GM23338 (cell line): ENCODE results near the gene KCNQ5. TPM values are rescaled to one million over a fixed set of nuclear protein-coding genes. Genes with fewer than 3 reads are reported as not detected.

Experiments
- ATAC-seq: fragments of 200-7000 bp; cut with Tn5 transposase; 3 replicates; pipeline ENCODE4 v1.9.1; 2020
- DNase-seq: peaks from one replicate; pipeline ENCODE4 v3.0.0-alpha.2; 2015; ENCODE audit warnings: low spot score
- H2AFZ ChIP-seq: fragments of 200-600 bp; sonication (generic); 2 replicates; pipeline ENCODE4 v1.8.0; 2016; ENCODE audit warnings: antibody characterized with exemption, mild to moderate bottlenecking, moderate library complexity
- H3F3A ChIP-seq: fragments of 200-600 bp; sonication (generic); replicated peaks from 2 replicates; pipeline ENCODE4 v1.8.0; 2017; ENCODE audit warnings: antibody characterized with exemption, mixed run types, low read depth
- H3K27ac ChIP-seq: fragments of 200-600 bp; sonication (generic); 2 replicates; pipeline ENCODE4 v1.6.1; 2016; ENCODE audit warnings: low read depth
- H3K27me3 ChIP-seq: fragments of 200-600 bp; sonication (generic); 2 replicates; pipeline ENCODE4 v1.8.0; 2016; ENCODE audit warnings: mild to moderate bottlenecking, mixed run types, moderate library complexity; ENCODE audit not compliant: insufficient read depth
- H3K36me3 ChIP-seq: fragments of 200-600 bp; sonication (generic); 2 replicates; pipeline ENCODE4 v1.8.0; 2016; ENCODE audit warnings: mild to moderate bottlenecking; ENCODE audit not compliant: insufficient read depth
- H3K4me1 ChIP-seq: fragments of 200-600 bp; sonication (generic); 2 replicates; pipeline ENCODE4 v1.8.0; 2016; ENCODE audit warnings: mild to moderate bottlenecking, moderate library complexity; ENCODE audit not compliant: insufficient read depth
- H3K4me2 ChIP-seq: fragments of 200-600 bp; sonication (generic); 2 replicates; pipeline ENCODE4 v1.7.1; 2017; ENCODE audit warnings: mixed run types
- H3K4me3 ChIP-seq: fragments of 200-600 bp; sonication (generic); 2 replicates; pipeline ENCODE4 v1.6.1; 2016; ENCODE audit warnings: mixed run types
- H3K79me2 ChIP-seq: fragments of 200-600 bp; sonication (generic); replicated peaks from 2 replicates; pipeline ENCODE4 v1.8.0; 2017; ENCODE audit warnings: mild to moderate bottlenecking; ENCODE audit not compliant: insufficient read depth
- H3K9me2 ChIP-seq: fragments of 200-600 bp; sonication (generic); 2 replicates; pipeline ENCODE4 v1.8.0; 2017; ENCODE audit not compliant: insufficient read depth
- H4K20me1 ChIP-seq: fragments of 200-600 bp; sonication (generic); replicated peaks from 2 replicates; pipeline ENCODE4 v1.8.0; 2017; ENCODE audit warnings: mild to moderate bottlenecking; ENCODE audit not compliant: insufficient read depth
- H3K27ac Mint-ChIP-seq: 2 replicates; pipeline ENCODE4 v1.8.0; 2020; ENCODE audit warnings: inconsistent platforms, mild to moderate bottlenecking, moderate library complexity, mixed read lengths
- H3K27me3 Mint-ChIP-seq: 3 replicates; pipeline ENCODE4 v1.8.0; 2022; ENCODE audit warnings: low read depth, mild to moderate bottlenecking, moderate library complexity, mixed read lengths, inconsistent platforms; ENCODE audit not compliant: insufficient read depth, poor library complexity
- H3K36me3 Mint-ChIP-seq: 3 replicates; pipeline ENCODE4 v1.8.0; 2021; ENCODE audit warnings: low read depth, mild to moderate bottlenecking, inconsistent platforms, moderate library complexity, mixed read lengths
- H3K4me1 Mint-ChIP-seq: 3 replicates; pipeline ENCODE4 v1.8.0; 2020; ENCODE audit warnings: mild to moderate bottlenecking, inconsistent platforms, mixed read lengths
- H3K4me3 Mint-ChIP-seq: 3 replicates; pipeline ENCODE4 v1.8.0; 2021; ENCODE audit warnings: moderate library complexity, mild to moderate bottlenecking, inconsistent platforms, mixed read lengths
- H3K9me3 Mint-ChIP-seq: 3 replicates; pipeline ENCODE4 v1.8.0; 2020; ENCODE audit warnings: moderate library complexity, mild to moderate bottlenecking, inconsistent platforms, mixed read lengths
- CREB1 ChIP-seq: fragments of 250-450 bp; sonication (Bioruptor Pico); IDR thresholded peaks from 2 replicates; pipeline ENCODE4 v1.5.0; 2020; ENCODE audit warnings: low read depth, mild to moderate bottlenecking, moderate library complexity
- EZH2phosphoT487 ChIP-seq: fragments of 200-600 bp; sonication (generic); IDR thresholded peaks from one replicate; pipeline ENCODE4 v1.8.1; 2018; ENCODE audit warnings: antibody characterized with exemption; ENCODE audit not compliant: unreplicated experiment
- JUNB ChIP-seq: IDR thresholded peaks from one replicate; pipeline ENCODE4 v1.6.1; 2016; ENCODE audit warnings: antibody characterized with exemption; ENCODE audit not compliant: unreplicated experiment
- NANOG ChIP-seq: IDR thresholded peaks from 2 replicates; pipeline ENCODE4 v1.6.1; 2016; ENCODE audit warnings: antibody characterized with exemption, borderline replicate concordance
- POLR2AphosphoS5 ChIP-seq: IDR thresholded peaks from 2 replicates; pipeline ENCODE4 v1.6.1; 2016; ENCODE audit warnings: antibody characterized with exemption, low read depth
- ZNF114 ChIP-seq: fragments of 250-450 bp; sonication (Bioruptor Pico); IDR thresholded peaks from 2 replicates; pipeline ENCODE4 v1.5.0; 2020; ENCODE audit warnings: mild to moderate bottlenecking, moderate library complexity
- ZNF331 ChIP-seq: fragments of 250-450 bp; sonication (Bioruptor Pico); IDR thresholded peaks from 2 replicates; pipeline ENCODE4 v1.5.0; 2020; ENCODE audit warnings: low read depth, mild to moderate bottlenecking, moderate library complexity
- polyA plus RNA-seq: library from polyadenylated mRNA; unstranded; fragments of >200 nt; fragmentation: Nextera tagmentation; extraction: Ambion mirVana; gene quantifications from 2 replicates; pipeline ENCODE4 v1.2.1, GENCODE V29; 2016
- total RNA-seq: library from RNA; depleted of rRNA; stranded (reverse); fragments of >200 nt; shearing (Covaris generic); gene quantifications from 2 replicates; pipeline ENCODE4 v1.2.3, GENCODE V29; 2014
- TF ChIP-seq, protein P1 (sequence below), 2 experiments: fragments of 200-600 bp in 1 of 2; sonication (generic) in 1 of 2; conservative IDR thresholded peaks; 2 replicates each; pipeline versions ENCODE4 v1.5.1 to v1.6.1; 2016 to 2017; ENCODE audit warnings: antibody characterized with exemption in 2 of 2, low read depth in 2 of 2, mild to moderate bottlenecking in 2 of 2, moderate library complexity in 1 of 2
- TF ChIP-seq, protein P2 (sequence below): IDR thresholded peaks from 2 replicates; pipeline ENCODE4 v1.6.1; 2016; ENCODE audit warnings: antibody characterized with exemption
- TF ChIP-seq, protein P3 (sequence below): IDR thresholded peaks from one replicate; pipeline ENCODE4 v1.6.1; 2018; ENCODE audit warnings: antibody characterized with exemption; ENCODE audit not compliant: unreplicated experiment

Gene KCNQ5
- total and polyA plus RNA-seq, 2 experiments from 2014 or later, result 0.68 to 0.87 TPM

DNA sequence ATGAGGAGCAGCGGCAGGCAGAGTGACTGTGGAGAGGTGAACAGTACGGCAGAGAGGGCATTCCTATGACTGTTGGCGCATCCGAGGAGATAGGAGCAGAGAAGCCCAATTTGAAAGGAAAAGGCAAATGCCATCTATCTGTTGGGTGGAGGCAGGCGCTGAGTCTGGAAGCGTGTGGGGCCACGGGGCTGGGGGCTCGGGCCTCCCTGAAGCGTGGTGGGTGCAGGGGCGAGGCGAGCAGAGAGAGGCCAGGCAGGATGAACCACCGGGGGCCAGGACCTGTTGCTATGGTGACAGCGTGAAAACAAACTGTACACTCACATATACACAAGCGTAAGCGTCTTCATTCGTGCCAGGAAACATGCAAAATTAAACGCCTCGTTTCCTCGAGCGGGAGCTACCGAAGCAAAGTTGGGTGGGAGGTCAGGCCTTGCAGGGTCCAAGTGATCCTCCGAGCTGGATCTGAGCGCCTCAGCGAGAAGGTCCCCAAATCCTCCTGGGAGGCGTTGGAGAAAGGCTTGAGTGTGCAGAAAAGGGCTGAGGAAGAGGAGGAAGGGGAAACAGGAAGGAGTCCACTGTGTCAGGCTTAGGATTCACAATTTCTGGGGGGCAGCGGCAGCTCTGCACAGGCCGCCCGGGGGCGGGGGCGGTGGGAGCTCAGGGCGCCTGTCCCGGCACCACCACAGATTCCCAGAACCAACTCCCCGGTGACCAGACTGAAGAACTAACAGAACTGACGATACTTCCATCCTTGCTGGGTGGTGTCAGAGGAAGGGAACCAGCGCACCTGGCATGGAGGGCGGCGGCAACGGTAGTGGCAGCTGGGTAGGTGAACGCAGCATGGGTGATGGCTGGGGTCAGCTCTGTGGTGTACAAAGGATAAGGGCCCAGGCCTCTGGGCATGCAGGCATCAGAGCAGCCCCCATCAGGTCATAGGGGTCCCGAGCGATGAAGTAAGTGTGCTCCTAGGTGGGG lies 535.2 kb downstream of the KCNQ5 start:
- Histone ChIP-seq H3K27me3 (no peaks in the 10 kb centered on the region), H2AFZ (peak overlapping the region; percentile 29; the same call in 1 of the 2 replicates), H3K4me3 (no peak overlapping the region), H4K20me1 (no peaks in the 10 kb centered on the region), H3K4me1 (no peaks in the 10 kb centered on the region), H3K4me2 (no peak overlapping the region), H3F3A (no peaks in the 10 kb centered on the region), H3K79me2 (no peaks in the 10 kb centered on the region), H3K36me3 (no peaks in the 10 kb centered on the region), H3K27ac (no peak overlapping the region), H3K9me2 (no peaks in the 10 kb centered on the region)
- no peak for TF ChIP-seq NANOG
- no peak for TF ChIP-seq EZH2phosphoT487
- no peak for TF ChIP-seq JUNB
- no peak overlapping the region for H3K4me3 Mint-ChIP-seq
- no peaks in the 10 kb centered on the region; the same call in 1 of the 3 replicates for H3K9me3 Mint-ChIP-seq
- H3K27ac Mint-ChIP-seq, result peak overlapping the region; percentile 67; the same call in 1 of the 2 replicates
- peaks cover 8% of the 10 kb centered on the region for H3K27me3 Mint-ChIP-seq
- no peak for ATAC-seq
- no peaks in the 10 kb centered on the region; the same call in 2 of the 3 replicates for H3K4me1 Mint-ChIP-seq
- H3K36me3 Mint-ChIP-seq, result peaks cover 3% of the 10 kb centered on the region; the same call in 1 of the 3 replicates
- DNase-seq, result no peak

DNA sequence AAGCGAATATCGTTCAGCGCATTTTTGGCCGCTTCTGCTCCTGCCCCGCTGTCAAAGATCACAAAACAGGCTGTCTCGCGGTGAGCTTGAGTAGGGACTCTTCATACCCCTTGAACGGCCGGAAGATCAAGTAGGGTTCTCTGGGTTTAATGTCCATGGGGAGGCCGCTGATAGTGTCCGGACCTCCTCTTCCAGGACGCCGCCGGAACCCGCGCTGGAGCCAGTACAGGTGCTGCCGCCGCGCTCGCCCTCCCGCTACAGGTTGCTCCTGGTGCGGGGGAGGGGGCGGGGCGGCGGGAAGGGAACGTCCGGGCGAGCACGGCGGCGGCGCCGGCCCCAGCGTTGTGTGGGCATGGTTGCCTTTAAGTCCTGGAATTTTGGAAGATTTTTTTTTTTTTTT lies 536.0 kb downstream of the KCNQ5 start:
- Histone ChIP-seq H2AFZ (no peak overlapping the region), H3K79me2 (no peaks in the 10 kb centered on the region), H3K36me3 (no peaks in the 10 kb centered on the region), H3K4me3 (no peak overlapping the region), H3K4me2 (no peak overlapping the region), H3K4me1 (no peaks in the 10 kb centered on the region), H3K27ac (no peak overlapping the region), H3K27me3 (no peaks in the 10 kb centered on the region), H3K9me2 (no peaks in the 10 kb centered on the region), H3F3A (no peaks in the 10 kb centered on the region), H4K20me1 (no peaks in the 10 kb centered on the region)
- DNase-seq (no peak), ATAC-seq (no peak)
- H3K9me3 Mint-ChIP-seq, result no peaks in the 10 kb centered on the region; the same call in 1 of the 3 replicates
- peaks cover 8% of the 10 kb centered on the region for H3K27me3 Mint-ChIP-seq
- H3K4me3 Mint-ChIP-seq, result no peak overlapping the region
- no peak overlapping the region for H3K27ac Mint-ChIP-seq
- H3K36me3 Mint-ChIP-seq, result peaks cover 3% of the 10 kb centered on the region; the same call in 1 of the 3 replicates
- no peaks in the 10 kb centered on the region; the same call in 2 of the 3 replicates for H3K4me1 Mint-ChIP-seq
- TF ChIP-seq ZNF114 (CRISPR knock-in tag), result no peak
- TF ChIP-seq, protein P1, sequence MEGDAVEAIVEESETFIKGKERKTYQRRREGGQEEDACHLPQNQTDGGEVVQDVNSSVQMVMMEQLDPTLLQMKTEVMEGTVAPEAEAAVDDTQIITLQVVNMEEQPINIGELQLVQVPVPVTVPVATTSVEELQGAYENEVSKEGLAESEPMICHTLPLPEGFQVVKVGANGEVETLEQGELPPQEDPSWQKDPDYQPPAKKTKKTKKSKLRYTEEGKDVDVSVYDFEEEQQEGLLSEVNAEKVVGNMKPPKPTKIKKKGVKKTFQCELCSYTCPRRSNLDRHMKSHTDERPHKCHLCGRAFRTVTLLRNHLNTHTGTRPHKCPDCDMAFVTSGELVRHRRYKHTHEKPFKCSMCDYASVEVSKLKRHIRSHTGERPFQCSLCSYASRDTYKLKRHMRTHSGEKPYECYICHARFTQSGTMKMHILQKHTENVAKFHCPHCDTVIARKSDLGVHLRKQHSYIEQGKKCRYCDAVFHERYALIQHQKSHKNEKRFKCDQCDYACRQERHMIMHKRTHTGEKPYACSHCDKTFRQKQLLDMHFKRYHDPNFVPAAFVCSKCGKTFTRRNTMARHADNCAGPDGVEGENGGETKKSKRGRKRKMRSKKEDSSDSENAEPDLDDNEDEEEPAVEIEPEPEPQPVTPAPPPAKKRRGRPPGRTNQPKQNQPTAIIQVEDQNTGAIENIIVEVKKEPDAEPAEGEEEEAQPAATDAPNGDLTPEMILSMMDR (conservative IDR thresholded peaks at IDR 0.05; ENCODE audit: low read depth in 2 of 2), result no peak
- no peak for TF ChIP-seq JUNB
- no peak for TF ChIP-seq POLR2AphosphoS5
- TF ChIP-seq ZNF331 (CRISPR knock-in tag), result no peak
- TF ChIP-seq, protein P2, sequence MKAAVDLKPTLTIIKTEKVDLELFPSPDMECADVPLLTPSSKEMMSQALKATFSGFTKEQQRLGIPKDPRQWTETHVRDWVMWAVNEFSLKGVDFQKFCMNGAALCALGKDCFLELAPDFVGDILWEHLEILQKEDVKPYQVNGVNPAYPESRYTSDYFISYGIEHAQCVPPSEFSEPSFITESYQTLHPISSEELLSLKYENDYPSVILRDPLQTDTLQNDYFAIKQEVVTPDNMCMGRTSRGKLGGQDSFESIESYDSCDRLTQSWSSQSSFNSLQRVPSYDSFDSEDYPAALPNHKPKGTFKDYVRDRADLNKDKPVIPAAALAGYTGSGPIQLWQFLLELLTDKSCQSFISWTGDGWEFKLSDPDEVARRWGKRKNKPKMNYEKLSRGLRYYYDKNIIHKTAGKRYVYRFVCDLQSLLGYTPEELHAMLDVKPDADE, result no peak
- no peak for TF ChIP-seq CREB1 (CRISPR knock-in tag)
- TF ChIP-seq, protein P3, sequence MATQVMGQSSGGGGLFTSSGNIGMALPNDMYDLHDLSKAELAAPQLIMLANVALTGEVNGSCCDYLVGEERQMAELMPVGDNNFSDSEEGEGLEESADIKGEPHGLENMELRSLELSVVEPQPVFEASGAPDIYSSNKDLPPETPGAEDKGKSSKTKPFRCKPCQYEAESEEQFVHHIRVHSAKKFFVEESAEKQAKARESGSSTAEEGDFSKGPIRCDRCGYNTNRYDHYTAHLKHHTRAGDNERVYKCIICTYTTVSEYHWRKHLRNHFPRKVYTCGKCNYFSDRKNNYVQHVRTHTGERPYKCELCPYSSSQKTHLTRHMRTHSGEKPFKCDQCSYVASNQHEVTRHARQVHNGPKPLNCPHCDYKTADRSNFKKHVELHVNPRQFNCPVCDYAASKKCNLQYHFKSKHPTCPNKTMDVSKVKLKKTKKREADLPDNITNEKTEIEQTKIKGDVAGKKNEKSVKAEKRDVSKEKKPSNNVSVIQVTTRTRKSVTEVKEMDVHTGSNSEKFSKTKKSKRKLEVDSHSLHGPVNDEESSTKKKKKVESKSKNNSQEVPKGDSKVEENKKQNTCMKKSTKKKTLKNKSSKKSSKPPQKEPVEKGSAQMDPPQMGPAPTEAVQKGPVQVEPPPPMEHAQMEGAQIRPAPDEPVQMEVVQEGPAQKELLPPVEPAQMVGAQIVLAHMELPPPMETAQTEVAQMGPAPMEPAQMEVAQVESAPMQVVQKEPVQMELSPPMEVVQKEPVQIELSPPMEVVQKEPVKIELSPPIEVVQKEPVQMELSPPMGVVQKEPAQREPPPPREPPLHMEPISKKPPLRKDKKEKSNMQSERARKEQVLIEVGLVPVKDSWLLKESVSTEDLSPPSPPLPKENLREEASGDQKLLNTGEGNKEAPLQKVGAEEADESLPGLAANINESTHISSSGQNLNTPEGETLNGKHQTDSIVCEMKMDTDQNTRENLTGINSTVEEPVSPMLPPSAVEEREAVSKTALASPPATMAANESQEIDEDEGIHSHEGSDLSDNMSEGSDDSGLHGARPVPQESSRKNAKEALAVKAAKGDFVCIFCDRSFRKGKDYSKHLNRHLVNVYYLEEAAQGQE, result no peak
- TF ChIP-seq NANOG, result no peak
